ENCODE measurements around the gene PRLR. TPM values are rescaled to one million over a fixed set of nuclear protein-coding genes. Genes with fewer than 3 reads are reported as not detected.
"Not testable (repeated sequence)": the region's sequence is repeated elsewhere in the genome, so short reads cannot be mapped to it uniquely, and the experiment has no call there.

Gene PRLR
- total RNA-seq, 1 donor from 2014 or later: 0.21 TPM

GRCh38 chr5:35103637-35104299, 126.5 kb downstream of the PRLR start:
- H3K9me3 Mint-ChIP-seq (ENCODE audit: unreplicated experiment): no peaks in the 10 kb centered on the region
- H3K27me3 Mint-ChIP-seq (ENCODE audit: unreplicated experiment): no peaks in the 10 kb centered on the region
- no peak for DNase-seq (ENCODE audit: low spot score)
- no peak for TF ChIP-seq CTCF (IDR thresholded peaks at IDR 0.05; ENCODE audit: unreplicated experiment)
- no peaks in the 10 kb centered on the region for H3K4me1 Mint-ChIP-seq (ENCODE audit: unreplicated experiment)
- H3K4me3 Mint-ChIP-seq (ENCODE audit: unreplicated experiment): no peak overlapping the region
- H3K27ac Mint-ChIP-seq (ENCODE audit: unreplicated experiment): no peak overlapping the region
- H3K36me3 Mint-ChIP-seq (ENCODE audit: low read depth, unreplicated experiment): no peaks in the 10 kb centered on the region

- H3K4me1 Mint-ChIP-seq (ENCODE audit: unreplicated experiment); H3K27ac Mint-ChIP-seq (ENCODE audit: unreplicated experiment); H3K27me3 Mint-ChIP-seq (ENCODE audit: unreplicated experiment); H3K9me3 Mint-ChIP-seq (ENCODE audit: unreplicated experiment); H3K36me3 Mint-ChIP-seq (ENCODE audit: low read depth, unreplicated experiment); H3K4me3 Mint-ChIP-seq (ENCODE audit: unreplicated experiment); DNase-seq (ENCODE audit: low spot score): not testable (repeated sequence)
Measured at GRCh38 chr5:35101720-35102119, 128.6 kb downstream of the PRLR start.

GRCh38 chr5:35101016-35101415, 129.3 kb downstream of the PRLR start:
- TF ChIP-seq CTCF (IDR thresholded peaks at IDR 0.05; ENCODE audit: unreplicated experiment): no peak
- H3K27me3 Mint-ChIP-seq (ENCODE audit: unreplicated experiment): no peaks in the 10 kb centered on the region
- H3K4me1 Mint-ChIP-seq (ENCODE audit: unreplicated experiment): no peaks in the 10 kb centered on the region
- H3K27ac Mint-ChIP-seq (ENCODE audit: unreplicated experiment): no peak overlapping the region
- H3K36me3 Mint-ChIP-seq (ENCODE audit: low read depth, unreplicated experiment): no peaks in the 10 kb centered on the region
- no peak overlapping the region for H3K4me3 Mint-ChIP-seq (ENCODE audit: unreplicated experiment)
- no peak for DNase-seq (ENCODE audit: low spot score)
- H3K9me3 Mint-ChIP-seq (ENCODE audit: unreplicated experiment): no peaks in the 10 kb centered on the region

GRCh38 chr5:35098214-35098613, 132.1 kb downstream of the PRLR start:
- Mint-ChIP-seq H3K4me3 (ENCODE audit: unreplicated experiment) (no peak overlapping the region), H3K27me3 (ENCODE audit: unreplicated experiment) (peaks cover 4% of the 10 kb centered on the region), H3K9me3 (ENCODE audit: unreplicated experiment) (no peaks in the 10 kb centered on the region), H3K36me3 (ENCODE audit: low read depth, unreplicated experiment) (no peaks in the 10 kb centered on the region), H3K27ac (ENCODE audit: unreplicated experiment) (no peak overlapping the region), H3K4me1 (ENCODE audit: unreplicated experiment) (no peaks in the 10 kb centered on the region)
- no peak for DNase-seq (ENCODE audit: low spot score)
- TF ChIP-seq CTCF (IDR thresholded peaks at IDR 0.05; ENCODE audit: unreplicated experiment): no peak

GRCh38 chr5:35096932-35097331, 133.4 kb downstream of the PRLR start:
- H3K36me3 Mint-ChIP-seq (ENCODE audit: low read depth, unreplicated experiment): no peaks in the 10 kb centered on the region
- H3K4me1 Mint-ChIP-seq (ENCODE audit: unreplicated experiment): peaks cover 7% of the 10 kb centered on the region
- H3K27ac Mint-ChIP-seq (ENCODE audit: unreplicated experiment): no peak overlapping the region
- TF ChIP-seq CTCF (IDR thresholded peaks at IDR 0.05; ENCODE audit: unreplicated experiment): no peak
- no peaks in the 10 kb centered on the region for H3K9me3 Mint-ChIP-seq (ENCODE audit: unreplicated experiment)
- no peak overlapping the region for H3K4me3 Mint-ChIP-seq (ENCODE audit: unreplicated experiment)
- H3K27me3 Mint-ChIP-seq (ENCODE audit: unreplicated experiment): peaks cover 4% of the 10 kb centered on the region
- no peak for DNase-seq (ENCODE audit: low spot score)
